Stomach (tissue), 9 donors: ENCODE measurements around the gene MCHR2. TPM values are rescaled to one million over a fixed set of nuclear protein-coding genes. Genes with fewer than 3 reads are reported as not detected.

Experiments
- DNase-seq, 2 donors: peaks; one replicate each; pipeline versions ENCODE4 v3.0.0 to v3.0.0-alpha.2; 2013 to 2019
- H3K27ac ChIP-seq, 5 donors: fragments of 200-600 bp in 4 of 5; sonication (generic) in 4 of 5; one replicate each; pipeline ENCODE4 v1.5.1; 2013 to 2019; ENCODE audit warnings: mild to moderate bottlenecking in 1 of 5, moderate library complexity in 1 of 5
- H3K27me3 ChIP-seq, 3 donors: fragments of 200-600 bp; sonication (generic); one replicate each; pipeline ENCODE4 v1.5.1; 2017 to 2019; ENCODE audit warnings: mixed run types in 1 of 3
- H3K36me3 ChIP-seq, 4 donors: fragments of 200-600 bp; sonication (generic); 1 replicate in 3 of 4; 2 replicates in 1 of 4; pipeline ENCODE4 v1.5.1; 2016 to 2019
- H3K4me1 ChIP-seq, 4 donors: fragments of 200-600 bp; sonication (generic); one replicate each; pipeline ENCODE4 v1.5.1; 2016 to 2019
- H3K4me3 ChIP-seq, 4 donors: fragments of 200-600 bp; sonication (generic) in 3 of 4; one replicate each; pipeline ENCODE4 v1.5.1; 2016 to 2019; ENCODE audit warnings: mild to moderate bottlenecking in 1 of 4
- H3K9me3 ChIP-seq, 4 donors: fragments of 200-600 bp; sonication (generic); one replicate each; pipeline ENCODE4 v1.5.1; 2016 to 2019
- CTCF ChIP-seq, 7 experiments: fragments of 450-650 bp in 4 of 7; fragments of 200-600 bp in 3 of 7; sonication (generic) in 3 of 7; IDR thresholded peaks; one replicate each; pipeline ENCODE4 v1.5.1; 2016 to 2019; ENCODE audit warnings: antibody characterized with exemption in 7 of 7, control low read depth in 2 of 7, mild to moderate bottlenecking in 1 of 7
- EP300 ChIP-seq: sonication (generic); formaldehyde crosslinking; IDR thresholded peaks from one replicate; pipeline ENCODE4 v1.6.1; 2017; ENCODE audit warnings: antibody characterized with exemption
- POLR2A ChIP-seq, 4 donors: fragments of 450-650 bp; IDR thresholded peaks; one replicate each; pipeline ENCODE4 v1.6.1; 2016; ENCODE audit warnings: antibody characterized with exemption in 4 of 4, control low read depth in 2 of 4, mild to moderate bottlenecking in 1 of 4, moderate library complexity in 1 of 4
- POLR2AphosphoS5 ChIP-seq, 3 donors: sonication (generic); formaldehyde crosslinking; IDR thresholded peaks; one replicate each; pipeline ENCODE4 v1.6.1; 2016; ENCODE audit warnings: antibody characterized with exemption in 3 of 3
- WGBS, 5 donors: extraction: QIAGEN DNeasy Blood & Tissue Kit in 3 of 5; methylation state at CpG; one replicate each; pipeline versions ENCODE4 v1.1.5 to v1.1.7; 2013 to 2018; 5-methylcytosine and 5-hydroxymethylcytosine counted together
- intact Hi-C: fragments of 100-400 bp; cut with DNase I; formaldehyde crosslinking; loops from one replicate; pipeline ENCODE4 v1.15.1; 2023; ENCODE audit warnings: low total_unique reads
- polyA plus RNA-seq, 3 donors: library from polyadenylated mRNA; stranded (reverse); fragments of 200-250 nt; gene quantifications; one replicate each; pipeline ENCODE4 v1.2.3, GENCODE V29; 2013
- total RNA-seq, 5 donors: library from RNA; depleted of rRNA; stranded (reverse); fragments of >200 nt; gene quantifications; one replicate each; pipeline versions ENCODE4 v1.1.0 to v1.2.3, GENCODE V29; 2014 to 2016
- donor health status: healthy with polysubstance abuse.
- donor health status: Bipolar disorder and iron deficiency.
- donor health status: healthy.

The MCHR2 gene
- total and polyA plus RNA-seq, 8 donors = 0.37 TPM; not detected in 7

- 19 to 46% (median 24%) methylated on average over 2 to 9 of the region's 9 CpGs for WGBS, 5 donors
- Histone ChIP-seq H3K4me3 (no peak overlapping the region), H3K36me3 (no peaks in the 10 kb centered on the region), H3K9me3 (no peaks in the 10 kb centered on the region), H3K27ac (no peak overlapping the region), H3K27me3 (peaks cover 0 to 49% (median 23%) of the 10 kb centered on the region in 3 donors), H3K4me1 (peaks cover 0 to 12% (median 5%) of the 10 kb centered on the region in 4 donors)
- no peak for DNase-seq
- intact Hi-C loops = no loop called here
- TF ChIP-seq POLR2AphosphoS5 (IDR thresholded peaks at IDR 0.05) (no peak), POLR2A (IDR thresholded peaks at IDR 0.05) (no peak), CTCF (IDR thresholded peaks at IDR 0.05) (no peak), EP300 (no peak)
Measured at GRCh38 chr6:99993146-99993532, 884 bp downstream of the MCHR2 start.

GRCh38 chr6:99991955-99992354 is 2.1 kb downstream of the MCHR2 start:
- intact Hi-C loops = no loop called here
- WGBS, 5 donors = 77 to 95% (median 92%) methylated on average over 3 of the region's 3 CpGs
- H3K9me3 ChIP-seq = no peaks in the 10 kb centered on the region
- peaks cover 0 to 12% (median 5%) of the 10 kb centered on the region in 4 donors for H3K4me1 ChIP-seq
- TF ChIP-seq EP300 = no peak
- TF ChIP-seq POLR2A (IDR thresholded peaks at IDR 0.05) = no peak
- no peak for TF ChIP-seq CTCF (IDR thresholded peaks at IDR 0.05)
- TF ChIP-seq POLR2AphosphoS5 (IDR thresholded peaks at IDR 0.05) = no peak
- no peak overlapping the region for H3K4me3 ChIP-seq
- H3K27ac ChIP-seq = no peak overlapping the region
- peaks cover 0 to 49% (median 23%) of the 10 kb centered on the region in 3 donors for H3K27me3 ChIP-seq
- H3K36me3 ChIP-seq = no peaks in the 10 kb centered on the region
- no peak for DNase-seq

- H3K4me1 ChIP-seq = no peaks in the 10 kb centered on the region
- no peaks in the 10 kb centered on the region for H3K36me3 ChIP-seq
- no peak overlapping the region for H3K27ac ChIP-seq
- TF ChIP-seq CTCF (IDR thresholded peaks at IDR 0.05) = no peak
- no peak for TF ChIP-seq POLR2A (IDR thresholded peaks at IDR 0.05)
- TF ChIP-seq POLR2AphosphoS5 (IDR thresholded peaks at IDR 0.05) = no peak
- no peak for TF ChIP-seq EP300
- no peaks in the 10 kb centered on the region for H3K27me3 ChIP-seq
- DNase-seq = no peak
- intact Hi-C loops = no loop called here
- peaks cover 0 to under 1% (median 0%) of the 10 kb centered on the region in 4 donors for H3K9me3 ChIP-seq
- H3K4me3 ChIP-seq = no peak overlapping the region
Measured at GRCh38 chr6:99980741-99981140, 13.3 kb downstream of the MCHR2 start.

GRCh38 chr6:99979953-99980352 is 14.1 kb downstream of the MCHR2 start:
- no peak overlapping the region for H3K4me3 ChIP-seq
- no peaks in the 10 kb centered on the region for H3K36me3 ChIP-seq
- no peak overlapping the region for H3K27ac ChIP-seq
- no peak for DNase-seq
- intact Hi-C loops = no loop called here
- no peaks in the 10 kb centered on the region for H3K27me3 ChIP-seq
- 53 to 71% (median 61%) methylated on average over 1 of the region's 1 CpG for WGBS, 5 donors
- H3K9me3 ChIP-seq = peaks cover 0 to 8% (median 3%) of the 10 kb centered on the region in 4 donors
- TF ChIP-seq CTCF (IDR thresholded peaks at IDR 0.05) (no peak), POLR2A (IDR thresholded peaks at IDR 0.05) (no peak), EP300 (no peak), POLR2AphosphoS5 (IDR thresholded peaks at IDR 0.05) (no peak)
- H3K4me1 ChIP-seq = no peaks in the 10 kb centered on the region
